GM23338 (cell line): ENCODE measurements around the gene TMEM182.

Source experiments
- CTCF ChIP-seq, 2 experiments: fragments of 200-600 bp in 1 of 2; sonication (generic) in 1 of 2; conservative IDR thresholded peaks; 2 replicates each; pipeline versions ENCODE4 v1.5.1 to v1.6.1; 2016 to 2017; ENCODE audit warnings: antibody characterized with exemption in 2 of 2, low read depth in 2 of 2, mild to moderate bottlenecking in 2 of 2, moderate library complexity in 1 of 2
- EZH2 ChIP-seq: fragments of 200-600 bp; sonication (generic); IDR thresholded peaks from one replicate; pipeline ENCODE4 v1.8.0; 2017; ENCODE audit warnings: antibody characterized with exemption, mild to moderate bottlenecking, low read depth; ENCODE audit not compliant: unreplicated experiment
- EZH2phosphoT487 ChIP-seq: fragments of 200-600 bp; sonication (generic); IDR thresholded peaks from one replicate; pipeline ENCODE4 v1.8.1; 2018; ENCODE audit warnings: antibody characterized with exemption; ENCODE audit not compliant: unreplicated experiment
- POLR2AphosphoS5 ChIP-seq: IDR thresholded peaks from 2 replicates; pipeline ENCODE4 v1.6.1; 2016; ENCODE audit warnings: antibody characterized with exemption, low read depth

DNA sequence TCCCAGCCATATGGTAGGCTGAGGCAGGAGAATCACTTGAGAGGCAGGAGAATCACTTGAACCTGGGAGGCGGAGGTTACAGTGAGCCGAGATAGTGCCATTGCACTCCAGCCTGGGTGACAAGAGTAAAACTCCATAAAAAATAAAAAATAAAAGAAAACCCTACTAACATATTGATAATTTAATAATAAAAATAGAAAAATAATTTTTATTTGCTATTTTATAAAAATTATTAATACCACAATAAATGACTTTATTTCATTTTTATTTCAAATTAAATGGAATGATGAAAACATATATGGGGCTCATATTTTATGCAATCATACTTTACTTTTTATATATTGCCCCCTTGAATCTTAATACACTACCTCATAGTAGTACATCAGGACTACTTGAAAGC lies 20.4 kb downstream of the TMEM182 start:
- TF ChIP-seq EZH2 (no peak), CTCF (conservative IDR thresholded peaks at IDR 0.05; ENCODE audit: low read depth in 2 of 2) (no peak), POLR2AphosphoS5 (no peak), EZH2phosphoT487 (no peak)
